Ishikawa (cell line): ENCODE results near the gene NKAIN2.

Experiments
- CEBPB ChIP-seq: IDR thresholded peaks from 2 replicates; pipeline ENCODE4 v1.6.1; 2012
- CREB1 ChIP-seq: IDR thresholded peaks from 2 replicates; pipeline ENCODE4 v1.6.1; 2012; ENCODE audit warnings: low read depth
- EGR1 ChIP-seq: IDR thresholded peaks from 2 replicates; pipeline ENCODE4 v1.6.1; 2012
- EP300 ChIP-seq: IDR thresholded peaks from 2 replicates; pipeline ENCODE4 v1.6.1; 2012; ENCODE audit warnings: borderline replicate concordance
- FOXM1 ChIP-seq: IDR thresholded peaks from 2 replicates; pipeline ENCODE4 v1.6.1; 2012; ENCODE audit warnings: low read depth, borderline replicate concordance
- MAX ChIP-seq: IDR thresholded peaks from 2 replicates; pipeline ENCODE4 v1.6.1; 2012
- NFIC ChIP-seq: IDR thresholded peaks from 2 replicates; pipeline ENCODE4 v1.6.1; 2012
- RAD21 ChIP-seq: IDR thresholded peaks from 2 replicates; pipeline ENCODE4 v1.6.1; 2012; ENCODE audit warnings: low read depth
- TAF1 ChIP-seq: IDR thresholded peaks from 2 replicates; pipeline ENCODE4 v1.6.1; 2012; ENCODE audit warnings: low read depth, mild to moderate bottlenecking
- TCF12 ChIP-seq: IDR thresholded peaks from 2 replicates; pipeline ENCODE4 v1.6.1; 2012; ENCODE audit warnings: low read depth
- TEAD4 ChIP-seq: IDR thresholded peaks from 2 replicates; pipeline ENCODE4 v1.6.1; 2012
- YY1 ChIP-seq: IDR thresholded peaks from 2 replicates; pipeline ENCODE4 v1.6.1; 2012; ENCODE audit warnings: low read depth
- ZBTB7A ChIP-seq: IDR thresholded peaks from 2 replicates; pipeline ENCODE4 v1.6.1; 2012; ENCODE audit warnings: low read depth
- TF ChIP-seq, protein P1 (sequence below): IDR thresholded peaks from 2 replicates; pipeline ENCODE4 v1.6.1; 2012
- TF ChIP-seq, protein P2 (sequence below): IDR thresholded peaks from 2 replicates; pipeline ENCODE4 v1.6.1; 2012; ENCODE audit warnings: low read depth, mild to moderate bottlenecking

NKAIN2 gene

GRCh38 chr6:124432620-124433019 lies 629.0 kb downstream of the NKAIN2 start:
- no peak for TF ChIP-seq CREB1
- no peak for TF ChIP-seq CEBPB
- no peak for TF ChIP-seq TCF12
- TF ChIP-seq, protein P1, sequence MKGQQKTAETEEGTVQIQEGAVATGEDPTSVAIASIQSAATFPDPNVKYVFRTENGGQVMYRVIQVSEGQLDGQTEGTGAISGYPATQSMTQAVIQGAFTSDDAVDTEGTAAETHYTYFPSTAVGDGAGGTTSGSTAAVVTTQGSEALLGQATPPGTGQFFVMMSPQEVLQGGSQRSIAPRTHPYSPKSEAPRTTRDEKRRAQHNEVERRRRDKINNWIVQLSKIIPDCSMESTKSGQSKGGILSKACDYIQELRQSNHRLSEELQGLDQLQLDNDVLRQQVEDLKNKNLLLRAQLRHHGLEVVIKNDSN, result no peak
- TF ChIP-seq RAD21, result no peak
- TF ChIP-seq TAF1, result no peak
- TF ChIP-seq MAX, result no peak
- no peak for TF ChIP-seq TEAD4
- TF ChIP-seq, protein P2, sequence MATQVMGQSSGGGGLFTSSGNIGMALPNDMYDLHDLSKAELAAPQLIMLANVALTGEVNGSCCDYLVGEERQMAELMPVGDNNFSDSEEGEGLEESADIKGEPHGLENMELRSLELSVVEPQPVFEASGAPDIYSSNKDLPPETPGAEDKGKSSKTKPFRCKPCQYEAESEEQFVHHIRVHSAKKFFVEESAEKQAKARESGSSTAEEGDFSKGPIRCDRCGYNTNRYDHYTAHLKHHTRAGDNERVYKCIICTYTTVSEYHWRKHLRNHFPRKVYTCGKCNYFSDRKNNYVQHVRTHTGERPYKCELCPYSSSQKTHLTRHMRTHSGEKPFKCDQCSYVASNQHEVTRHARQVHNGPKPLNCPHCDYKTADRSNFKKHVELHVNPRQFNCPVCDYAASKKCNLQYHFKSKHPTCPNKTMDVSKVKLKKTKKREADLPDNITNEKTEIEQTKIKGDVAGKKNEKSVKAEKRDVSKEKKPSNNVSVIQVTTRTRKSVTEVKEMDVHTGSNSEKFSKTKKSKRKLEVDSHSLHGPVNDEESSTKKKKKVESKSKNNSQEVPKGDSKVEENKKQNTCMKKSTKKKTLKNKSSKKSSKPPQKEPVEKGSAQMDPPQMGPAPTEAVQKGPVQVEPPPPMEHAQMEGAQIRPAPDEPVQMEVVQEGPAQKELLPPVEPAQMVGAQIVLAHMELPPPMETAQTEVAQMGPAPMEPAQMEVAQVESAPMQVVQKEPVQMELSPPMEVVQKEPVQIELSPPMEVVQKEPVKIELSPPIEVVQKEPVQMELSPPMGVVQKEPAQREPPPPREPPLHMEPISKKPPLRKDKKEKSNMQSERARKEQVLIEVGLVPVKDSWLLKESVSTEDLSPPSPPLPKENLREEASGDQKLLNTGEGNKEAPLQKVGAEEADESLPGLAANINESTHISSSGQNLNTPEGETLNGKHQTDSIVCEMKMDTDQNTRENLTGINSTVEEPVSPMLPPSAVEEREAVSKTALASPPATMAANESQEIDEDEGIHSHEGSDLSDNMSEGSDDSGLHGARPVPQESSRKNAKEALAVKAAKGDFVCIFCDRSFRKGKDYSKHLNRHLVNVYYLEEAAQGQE, result no peak
- no peak for TF ChIP-seq EP300
- TF ChIP-seq FOXM1, result no peak
- no peak for TF ChIP-seq EGR1
- no peak for TF ChIP-seq ZBTB7A

- TF ChIP-seq RAD21 (no peak), YY1 (no peak), ZBTB7A (no peak), EGR1 (no peak), FOXM1 (no peak), MAX (no peak), TEAD4 (no peak), TCF12 (no peak), TAF1 (no peak), CEBPB (no peak), EP300 (no peak), NFIC (no peak), CREB1 (no peak)
- TF ChIP-seq, protein P2, result no peak
- TF ChIP-seq, protein P1, result no peak
These were observed 629.9 kb downstream of the NKAIN2 start for GRCh38 chr6:124433387-124434160.

DNA sequence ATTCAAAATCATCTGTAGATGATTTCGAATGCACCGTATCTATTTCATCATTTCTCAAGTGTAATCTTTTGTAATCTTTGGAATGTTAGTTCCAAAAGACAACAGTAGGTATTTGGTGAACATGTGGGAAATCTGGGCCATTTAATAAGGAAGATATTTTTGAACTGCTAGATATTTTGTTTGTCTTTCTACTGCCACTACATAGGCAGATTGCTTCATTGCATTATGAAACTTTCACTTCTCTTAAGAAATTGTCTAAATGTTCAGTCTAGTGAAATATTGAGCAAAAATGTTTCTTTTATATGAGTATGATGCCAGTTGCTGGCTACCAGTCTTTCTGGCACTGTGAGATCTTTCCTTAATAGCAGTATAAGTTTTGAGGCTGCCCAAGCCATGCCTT lies 630.8 kb downstream of the NKAIN2 start:
- TF ChIP-seq EP300 (no peak), CREB1 (no peak), ZBTB7A (no peak), CEBPB (no peak), TCF12 (no peak), NFIC (no peak), YY1 (no peak)
- TF ChIP-seq, protein P2, result no peak

- TF ChIP-seq MAX, result no peak
- no peak for TF ChIP-seq EGR1
- TF ChIP-seq, protein P1, result no peak
- TF ChIP-seq, protein P2, result no peak
- TF ChIP-seq FOXM1, result no peak
- TF ChIP-seq TAF1, result no peak
- no peak for TF ChIP-seq NFIC
- no peak for TF ChIP-seq TCF12
- TF ChIP-seq RAD21, result no peak
- no peak for TF ChIP-seq EP300
- TF ChIP-seq TEAD4, result no peak
- no peak for TF ChIP-seq YY1
- no peak for TF ChIP-seq ZBTB7A
- no peak for TF ChIP-seq CEBPB
- no peak for TF ChIP-seq CREB1
These were observed 633.1 kb downstream of the NKAIN2 start for GRCh38 chr6:124436803-124437202.
